LNCAP (cell line): ENCODE measurements around the gene TP53I13.

ENCODE experiments used
- CTCF ChIP-seq: fragments of 450-650 bp; IDR thresholded peaks from 2 replicates; pipeline ENCODE4 v1.5.1; 2017; ENCODE audit warnings: mild to moderate bottlenecking

The TP53I13 gene

GRCh38 chr17:29570521-29570920, 2.0 kb downstream of the TP53I13 start:
- no peak for TF ChIP-seq CTCF

DNA sequence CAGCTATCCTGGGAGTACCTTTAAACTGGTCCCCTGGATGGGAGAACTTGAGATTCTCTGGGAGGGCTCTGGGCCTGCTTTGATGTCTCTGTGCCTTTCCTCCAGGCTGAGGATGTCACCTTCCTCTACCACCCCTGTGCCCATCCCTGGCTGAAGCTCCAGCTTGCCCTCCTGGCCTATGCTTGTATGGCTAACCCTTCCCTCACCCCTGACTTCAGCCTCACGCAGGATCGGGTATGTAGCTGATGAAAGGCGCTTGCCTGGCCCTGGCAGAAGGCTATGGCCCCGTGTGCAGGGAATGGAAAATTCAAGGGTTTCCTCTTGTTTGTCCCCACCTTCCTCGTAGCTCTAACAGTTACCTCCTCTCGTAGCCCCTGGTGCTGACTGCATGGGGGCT, 3.0 kb downstream of the TP53I13 start:
- no peak for TF ChIP-seq CTCF

DNA sequence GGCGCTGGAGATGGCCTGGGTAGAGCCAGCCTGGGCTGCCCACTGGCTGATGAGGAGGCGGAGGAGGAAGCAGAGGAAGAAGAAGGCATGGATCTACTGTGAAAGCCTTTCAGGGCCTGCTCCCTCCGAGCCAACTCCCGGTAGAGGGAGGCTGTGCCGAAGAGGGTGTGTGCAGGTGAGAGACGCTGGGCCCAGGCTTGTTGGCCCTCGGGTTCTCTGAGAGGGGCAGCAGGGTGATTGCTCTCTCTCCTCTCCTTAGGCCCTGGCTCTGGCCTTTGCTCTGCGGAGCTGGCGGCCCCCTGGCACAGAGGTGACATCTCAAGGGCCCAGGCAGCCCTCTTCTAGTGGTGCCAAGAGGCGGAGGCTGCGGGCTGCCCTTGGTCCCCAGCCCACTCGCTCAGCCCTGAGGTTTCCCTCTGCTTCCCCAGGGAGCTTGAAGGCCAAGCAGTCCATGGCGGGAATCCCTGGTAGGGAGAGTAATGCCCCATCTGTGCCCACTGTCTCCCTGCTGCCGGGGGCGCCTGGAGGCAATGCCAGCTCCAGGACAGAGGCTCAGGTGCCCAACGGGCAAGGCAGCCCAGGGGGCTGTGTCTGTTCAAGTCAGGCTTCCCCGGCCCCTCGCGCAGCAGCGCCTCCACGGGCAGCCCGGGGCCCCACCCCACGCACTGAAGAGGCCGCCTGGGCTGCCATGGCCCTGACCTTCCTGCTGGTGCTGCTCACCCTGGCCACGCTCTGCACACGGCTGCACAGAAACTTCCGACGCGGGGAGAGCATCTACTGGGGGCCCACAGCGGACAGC, 3.6 kb downstream of the TP53I13 start:
- no peak for TF ChIP-seq CTCF

DNA sequence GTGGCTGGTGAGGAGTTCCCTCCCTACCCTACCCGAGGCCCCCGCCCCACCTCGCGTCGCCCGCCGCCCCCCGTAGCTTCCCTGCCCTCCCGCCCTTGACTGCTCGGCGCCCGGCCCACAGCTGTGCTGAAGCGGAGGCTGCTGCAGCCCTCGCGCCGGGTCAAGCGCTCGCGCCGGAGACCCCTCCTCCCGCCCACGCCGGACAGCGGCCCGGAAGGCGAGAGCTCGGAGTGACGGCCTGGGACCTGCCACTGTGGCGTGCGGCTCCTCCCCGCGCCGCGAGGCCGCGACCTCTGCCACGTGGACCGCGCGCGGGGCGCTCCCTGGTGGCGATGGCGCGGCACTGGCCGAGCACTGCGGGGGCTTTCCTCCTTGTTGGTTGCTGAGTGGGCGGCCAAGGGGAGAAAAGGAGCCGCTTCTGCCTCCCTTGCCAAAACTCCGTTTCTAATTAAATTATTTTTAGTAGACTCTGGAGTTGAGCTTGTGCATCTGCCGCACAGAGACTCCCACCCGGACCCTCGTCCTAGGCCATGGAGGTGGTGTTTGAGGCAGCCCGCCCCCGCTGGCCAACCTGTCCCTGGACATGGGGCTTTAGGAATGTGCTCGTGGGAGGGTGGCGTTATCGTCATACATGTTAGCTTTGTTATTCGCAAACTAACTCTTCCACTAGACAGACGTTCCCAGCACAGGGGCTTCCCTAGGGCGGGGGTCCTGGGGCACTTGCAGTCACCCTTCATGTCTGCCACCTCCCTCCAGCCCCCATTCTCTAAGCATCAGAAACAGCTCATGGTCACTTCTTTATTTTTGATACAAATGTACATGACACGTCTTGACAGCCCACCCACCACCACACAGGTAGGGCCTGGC, 4.4 kb downstream of the TP53I13 start:
- no peak; the same call in 1 of the 2 replicates for TF ChIP-seq CTCF

GRCh38 chr17:29573558-29573869, 5.0 kb downstream of the TP53I13 start:
- no peak for TF ChIP-seq CTCF

DNA sequence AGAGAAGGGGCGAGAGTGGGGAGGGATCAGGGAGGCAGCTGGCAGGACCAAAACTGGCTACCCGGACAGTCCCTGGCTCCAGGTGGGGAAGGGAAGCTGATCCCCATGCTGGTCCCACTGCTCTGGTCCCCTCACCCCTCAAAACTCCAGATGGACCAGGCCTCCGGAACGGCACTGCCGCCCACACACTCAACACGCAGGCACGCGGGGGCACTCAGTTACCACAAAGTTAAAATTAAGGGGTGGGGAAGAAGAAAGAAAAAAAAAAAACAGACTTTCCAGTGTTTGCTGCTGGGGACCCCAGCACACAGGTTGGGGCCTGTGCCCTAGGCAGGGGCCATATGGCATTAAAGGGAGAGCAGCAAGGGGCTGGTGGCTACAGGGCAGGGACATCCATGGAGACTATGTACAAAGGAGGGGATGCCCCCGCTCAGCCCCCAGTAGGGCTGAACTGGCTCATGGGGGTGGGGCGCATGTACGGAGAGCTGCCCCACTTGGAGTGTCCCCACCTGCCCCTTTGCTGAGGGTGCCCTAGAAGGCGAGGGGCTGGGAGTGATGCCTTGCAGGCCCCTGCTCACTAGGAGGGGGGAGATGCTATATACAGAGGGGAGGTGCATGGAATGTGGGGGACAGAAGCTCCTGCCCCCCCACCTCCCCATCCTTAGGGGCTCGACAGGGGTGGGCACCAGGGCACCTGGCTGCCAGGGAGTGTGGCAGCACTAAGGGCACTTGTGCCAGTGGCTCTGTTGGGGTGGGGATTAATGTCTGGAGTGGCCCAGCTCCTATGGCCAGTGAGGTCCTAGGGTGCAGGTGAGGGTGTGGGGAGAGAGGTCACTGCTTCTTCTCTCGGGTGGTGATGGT, 5.6 kb downstream of the TP53I13 start:
- no peak for TF ChIP-seq CTCF
